Activated CD4-positive, alpha-beta T cell treated with anti-CD3 and anti-CD28 coated beads for 36 hours (primary cell): ENCODE results near the gene KLHL29. TPM values are rescaled to one million over a fixed set of nuclear protein-coding genes. Genes with fewer than 3 reads are reported as not detected.

Experiments
- ATAC-seq: fragments of 200-7000 bp; cut with Tn5 transposase; one replicate; pipeline ENCODE4 v1.10.0; 2021; ENCODE audit warnings: mild to moderate bottlenecking, moderate library complexity
- CTCF ChIA-PET: fragments of 350-600 bp; sonication (Branson Sonifier 250); formaldehyde crosslinking; loops from one replicate; lab custom pipeline; 2021; ENCODE audit warnings: antibody characterized with exemption; lab: Charles Lee
- POLR2A ChIA-PET: fragments of 350-600 bp; sonication (Branson Sonifier 250); formaldehyde crosslinking; loops from one replicate; lab custom pipeline; 2021; ENCODE audit warnings: antibody characterized with exemption, inconsistent platforms; lab: Charles Lee
- DNase-seq: peaks from one replicate; pipeline ENCODE4 v3.0.0-alpha.2; 2020
- H3K27ac Mint-ChIP-seq: one replicate; pipeline ENCODE4 v1.8.0; 2021; ENCODE audit warnings: mixed read lengths
- H3K27me3 Mint-ChIP-seq: one replicate; pipeline ENCODE4 v1.8.0; 2021; ENCODE audit warnings: mixed read lengths
- H3K36me3 Mint-ChIP-seq: one replicate; pipeline ENCODE4 v1.8.0; 2021; ENCODE audit warnings: low read depth, mixed read lengths
- H3K4me1 Mint-ChIP-seq: one replicate; pipeline ENCODE4 v1.8.0; 2021; ENCODE audit warnings: mixed read lengths
- H3K4me3 Mint-ChIP-seq: one replicate; pipeline ENCODE4 v1.8.0; 2021; ENCODE audit warnings: mild to moderate bottlenecking, moderate library complexity, mixed read lengths
- H3K9me3 Mint-ChIP-seq: one replicate; pipeline ENCODE4 v1.8.0; 2021; ENCODE audit warnings: low read depth, mixed read lengths
- intact Hi-C, 2 experiments: fragments of 100-400 bp; cut with DNase I in 1 of 2; cut with micrococcal nuclease in 1 of 2; formaldehyde crosslinking; loops; one replicate each; pipeline versions ENCODE4 v1.14.2 to v1.15.1; 2022 to 2024; cut with DNase I, micrococcal nuclease
- total RNA-seq, 2 experiments: library from RNA; stranded (reverse); gene quantifications; one replicate each; pipeline ENCODE4 v1.2.3, GENCODE V29; 2021

Gene KLHL29
- total RNA-seq, 2 experiments from 2014 or later, result 1.7 to 2.0 TPM

- H3K9me3 Mint-ChIP-seq, result no peaks in the 10 kb centered on the region
- H3K36me3 Mint-ChIP-seq, result no peaks in the 10 kb centered on the region
- ATAC-seq (no peak), DNase-seq (no peak)
- POLR2A ChIA-PET, result no interaction called here
- no peaks in the 10 kb centered on the region for H3K4me1 Mint-ChIP-seq
- no peaks in the 10 kb centered on the region for H3K27me3 Mint-ChIP-seq
- H3K27ac Mint-ChIP-seq, result no peak overlapping the region
- CTCF ChIA-PET, result no interaction called here
- H3K4me3 Mint-ChIP-seq, result no peak overlapping the region
- intact Hi-C loops, result no loop called here
Measured at GRCh38 chr2:23509103-23509502, 124.1 kb downstream of the KLHL29 start.

GRCh38 chr2:23509596-23510292 is 124.8 kb downstream of the KLHL29 start:
- DNase-seq (no peak), ATAC-seq (no peak)
- Mint-ChIP-seq H3K27ac (no peak overlapping the region), H3K27me3 (peaks cover 2% of the 10 kb centered on the region), H3K4me3 (no peak overlapping the region), H3K36me3 (no peaks in the 10 kb centered on the region), H3K9me3 (no peaks in the 10 kb centered on the region), H3K4me1 (no peaks in the 10 kb centered on the region)
- POLR2A ChIA-PET, result no interaction called here
- intact Hi-C loops, result no loop called here
- CTCF ChIA-PET, result no interaction called here

- Mint-ChIP-seq H3K4me3 (no peak overlapping the region), H3K27me3 (peaks cover 4% of the 10 kb centered on the region), H3K27ac (no peak overlapping the region), H3K36me3 (no peaks in the 10 kb centered on the region), H3K9me3 (no peaks in the 10 kb centered on the region), H3K4me1 (no peaks in the 10 kb centered on the region)
- ATAC-seq (no peak), DNase-seq (no peak)
- POLR2A ChIA-PET, result no interaction called here
- intact Hi-C loops, result no loop called here
- CTCF ChIA-PET, result no interaction called here
Measured at GRCh38 chr2:23510471-23510870, 125.5 kb downstream of the KLHL29 start.

GRCh38 chr2:23512778-23513177 is 127.8 kb downstream of the KLHL29 start:
- Mint-ChIP-seq H3K27me3 (peaks cover 4% of the 10 kb centered on the region), H3K4me3 (no peak overlapping the region), H3K9me3 (no peaks in the 10 kb centered on the region), H3K36me3 (no peaks in the 10 kb centered on the region), H3K27ac (no peak overlapping the region), H3K4me1 (no peaks in the 10 kb centered on the region)
- DNase-seq, result no peak
- CTCF ChIA-PET, result no interaction called here
- POLR2A ChIA-PET, result no interaction called here
- intact Hi-C loops, result no loop called here
- no peak for ATAC-seq

GRCh38 chr2:23513245-23513871 is 128.4 kb downstream of the KLHL29 start:
- no peak for ATAC-seq
- no peak overlapping the region for H3K4me3 Mint-ChIP-seq
- H3K9me3 Mint-ChIP-seq, result no peaks in the 10 kb centered on the region
- no peaks in the 10 kb centered on the region for H3K36me3 Mint-ChIP-seq
- ChIA-PET CTCF (no interaction called here), POLR2A (no interaction called here)
- H3K4me1 Mint-ChIP-seq, result no peaks in the 10 kb centered on the region
- DNase-seq, result no peak
- no peak overlapping the region for H3K27ac Mint-ChIP-seq
- intact Hi-C loops, result no loop called here
- H3K27me3 Mint-ChIP-seq, result peaks cover 4% of the 10 kb centered on the region

- no peaks in the 10 kb centered on the region for H3K9me3 Mint-ChIP-seq
- intact Hi-C loops, result no loop called here
- DNase-seq (no peak), ATAC-seq (no peak)
- no peak overlapping the region for H3K27ac Mint-ChIP-seq
- no peaks in the 10 kb centered on the region for H3K4me1 Mint-ChIP-seq
- no peak overlapping the region for H3K4me3 Mint-ChIP-seq
- peaks cover 4% of the 10 kb centered on the region for H3K27me3 Mint-ChIP-seq
- ChIA-PET POLR2A (no interaction called here), CTCF (no interaction called here)
- no peaks in the 10 kb centered on the region for H3K36me3 Mint-ChIP-seq
Measured at GRCh38 chr2:23513872-23514793, 129.2 kb downstream of the KLHL29 start.

- Mint-ChIP-seq H3K4me3 (no peak overlapping the region), H3K4me1 (no peaks in the 10 kb centered on the region), H3K27ac (no peak overlapping the region), H3K27me3 (peaks cover 4% of the 10 kb centered on the region), H3K9me3 (no peaks in the 10 kb centered on the region), H3K36me3 (no peaks in the 10 kb centered on the region)
- ATAC-seq (no peak), DNase-seq (no peak)
- ChIA-PET CTCF (interaction anchor here (1.1 kb wide), 1 partner anchor 9 kb away, joined by 5 read pairs; no protein-coding TSS in a partner anchor), POLR2A (no interaction called here)
- intact Hi-C loops, result no loop called here
Measured at GRCh38 chr2:23516520-23517256, 131.7 kb downstream of the KLHL29 start.

GRCh38 chr2:23518481-23519333 is 133.7 kb downstream of the KLHL29 start:
- Mint-ChIP-seq H3K4me1 (no peaks in the 10 kb centered on the region), H3K27ac (no peak overlapping the region)
- ATAC-seq, result no peak

GRCh38 chr2:23519334-23519651 is 134.3 kb downstream of the KLHL29 start:
- ATAC-seq, result no peak
- no peak for DNase-seq
- Mint-ChIP-seq H3K27me3 (peaks cover 4% of the 10 kb centered on the region), H3K27ac (no peak overlapping the region), H3K36me3 (no peaks in the 10 kb centered on the region), H3K4me1 (no peaks in the 10 kb centered on the region), H3K9me3 (no peaks in the 10 kb centered on the region), H3K4me3 (no peak overlapping the region)
- ChIA-PET CTCF (interaction anchor here (0.6 kb wide), 1 partner anchor 90 kb away, joined by 3 read pairs; no protein-coding TSS in a partner anchor), POLR2A (no interaction called here)
- intact Hi-C loops, result no loop called here

More at GRCh38 chr2:23518481-23519333, 133.7 kb downstream of the KLHL29 start:
- no peak for DNase-seq
- no peaks in the 10 kb centered on the region for H3K36me3 Mint-ChIP-seq
- no peak overlapping the region for H3K4me3 Mint-ChIP-seq
- intact Hi-C loops, result no loop called here
- ChIA-PET POLR2A (no interaction called here), CTCF (no interaction called here)
- H3K9me3 Mint-ChIP-seq, result no peaks in the 10 kb centered on the region
- peaks cover 4% of the 10 kb centered on the region for H3K27me3 Mint-ChIP-seq

- Mint-ChIP-seq H3K4me3 (no peak overlapping the region), H3K36me3 (no peaks in the 10 kb centered on the region), H3K27ac (no peak overlapping the region), H3K27me3 (no peaks in the 10 kb centered on the region), H3K9me3 (no peaks in the 10 kb centered on the region), H3K4me1 (no peaks in the 10 kb centered on the region)
- ATAC-seq, result no peak
- DNase-seq, result no peak
- ChIA-PET POLR2A (no interaction called here), CTCF (no interaction called here)
- intact Hi-C loops, result no loop called here
Measured at GRCh38 chr2:23520256-23520655, 135.3 kb downstream of the KLHL29 start.

GRCh38 chr2:23521060-23521459 is 136.1 kb downstream of the KLHL29 start:
- POLR2A ChIA-PET, result no interaction called here
- CTCF ChIA-PET, result no interaction called here

More at GRCh38 chr2:23521060-23521459, 136.1 kb downstream of the KLHL29 start:
- no peak for DNase-seq
- no peaks in the 10 kb centered on the region for H3K36me3 Mint-ChIP-seq
- peaks cover 3% of the 10 kb centered on the region for H3K27me3 Mint-ChIP-seq
- H3K27ac Mint-ChIP-seq, result no peak overlapping the region
- no peaks in the 10 kb centered on the region for H3K9me3 Mint-ChIP-seq
- H3K4me1 Mint-ChIP-seq, result peaks cover 4% of the 10 kb centered on the region
- intact Hi-C loops, result no loop called here
- H3K4me3 Mint-ChIP-seq, result no peak overlapping the region
- no peak for ATAC-seq
